ENCODE data around the gene XYLT1.

GRCh38 chr16:17475104-17475503 lies 4.3 kb upstream of the XYLT1 start:
- TF ChIP-seq CTCF (IDR thresholded peaks at IDR 0.05; ENCODE audit: low read depth, low read length) = no peak
- TF ChIP-seq EZH2phosphoT487 (IDR thresholded peaks at IDR 0.05; ENCODE audit: low read depth) = no peak

Data from OCI-LY3 (cell line).